ENCODE measurements around the gene PTBP2. TPM values are rescaled to one million over a fixed set of nuclear protein-coding genes. Genes with fewer than 3 reads are reported as not detected.

PTBP2 gene
- total and polyA plus RNA-seq, 2 of the 8 experiments (the other 6 are each of a cell fraction or from before 2014, with no cell fraction given): 24.2 to 61.7 TPM

GRCh38 chr1:96707023-96707422 lies 14.6 kb upstream of the PTBP2 start (continued):
- TF ChIP-seq SIX5 (IDR thresholded peaks at IDR 0.05; ENCODE audit: low read depth, low read length) (no peak), KDM1A (IDR thresholded peaks at IDR 0.05; ENCODE audit: borderline replicate concordance, low read length) (no peak), JUN (IDR thresholded peaks at IDR 0.05; ENCODE audit: low read depth, low read length) (no peak), CREB1 (IDR thresholded peaks at IDR 0.05) (no peak), GTF2F1 (IDR thresholded peaks at IDR 0.05; ENCODE audit: borderline replicate concordance, low read depth, low read length) (no peak)

All from H1 (cell line).